GM19099 (cell line): Measurements from ENCODE around the gene UBE2Q1.
A peak's percentile ranks its signal among the peaks of the same experiment; 100 is the strongest.

ENCODE experiments used
- POLR2A ChIP-seq: IDR thresholded peaks from 3 replicates; pipeline ENCODE4 v1.6.1; 2011; ENCODE audit warnings: low read depth; ENCODE audit not compliant: insufficient read length; ENCODE audit errors: extremely low read depth

Gene UBE2Q1

GRCh38 chr1:154557939-154558719, at the start of gene UBE2Q1:
Gene UBE2Q1 (minus strand): TSS chr1:154558662. CDS start chr1:154558553, 109 bp downstream.
- TF ChIP-seq POLR2A = peak; percentile 73

DNA sequence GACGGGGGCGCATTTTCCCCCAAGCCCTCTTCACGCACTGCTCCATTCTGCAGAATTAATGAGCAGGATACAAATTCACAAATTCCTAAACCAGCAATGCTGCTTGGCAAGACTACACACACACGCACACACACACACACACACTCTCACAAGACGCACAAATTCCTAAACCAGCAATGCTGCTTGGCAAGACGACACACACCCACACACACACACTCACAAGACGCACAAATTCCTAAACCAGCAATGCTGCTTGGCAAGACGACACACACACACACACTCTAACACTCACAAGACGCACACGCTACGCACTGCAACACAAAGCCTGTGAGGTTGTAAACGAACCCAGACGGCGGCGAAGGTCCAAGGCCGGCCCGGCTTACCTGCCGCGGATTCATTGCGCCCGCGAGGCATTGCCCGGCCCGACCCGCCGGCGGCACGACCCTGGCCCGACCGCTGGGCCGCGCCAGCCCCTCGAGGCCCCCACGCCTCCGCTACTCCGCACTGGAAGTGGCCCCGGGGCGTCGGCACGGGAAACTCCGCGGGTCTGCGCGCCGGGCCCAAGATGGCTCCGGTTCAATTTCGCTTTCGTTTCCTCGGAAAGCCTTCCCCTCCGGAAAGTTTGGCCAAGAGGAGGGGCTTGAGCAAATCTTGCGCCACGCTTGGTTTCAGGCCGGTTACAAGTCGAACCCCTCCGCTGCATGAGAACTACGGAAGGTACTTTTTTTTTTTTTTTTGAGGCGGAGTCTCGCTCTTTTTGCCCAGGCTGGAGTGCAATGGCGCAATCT, 49.3 kb upstream of the UBE2Q1 start, which contains the start of gene ADAR:
Gene ADAR (minus strand): TSS at position 578 of the 788 bp plus-strand sequence. CDS start 180 bp downstream, at position 398.
- peak; percentile 84 for TF ChIP-seq POLR2A

- no peak for TF ChIP-seq POLR2A
These were observed 48.7 kb upstream of the UBE2Q1 start for GRCh38 chr1:154607106-154607608.

- no peak for TF ChIP-seq POLR2A
These were observed 47.1 kb upstream of the UBE2Q1 start for GRCh38 chr1:154605534-154605933.

DNA sequence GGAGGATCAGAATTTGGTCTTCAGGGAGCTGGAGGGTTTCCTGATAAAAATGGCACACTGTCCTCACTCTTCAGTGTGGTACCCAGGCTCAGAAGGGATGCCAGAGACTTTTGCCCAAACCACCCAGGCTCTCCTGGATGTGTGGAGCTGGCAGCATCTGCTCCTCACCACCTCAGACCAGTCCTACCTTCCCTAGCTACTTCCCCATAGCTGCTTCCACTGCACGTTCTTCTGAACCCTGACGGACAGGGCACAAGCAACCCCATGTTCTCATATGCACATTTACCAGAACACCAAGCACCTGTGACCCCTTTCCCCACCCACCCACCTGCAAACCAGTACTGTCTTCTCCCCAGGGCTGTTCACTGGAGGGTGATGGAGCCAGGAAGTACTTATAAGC, 44.9 kb upstream of the UBE2Q1 start:
- TF ChIP-seq POLR2A = no peak

DNA sequence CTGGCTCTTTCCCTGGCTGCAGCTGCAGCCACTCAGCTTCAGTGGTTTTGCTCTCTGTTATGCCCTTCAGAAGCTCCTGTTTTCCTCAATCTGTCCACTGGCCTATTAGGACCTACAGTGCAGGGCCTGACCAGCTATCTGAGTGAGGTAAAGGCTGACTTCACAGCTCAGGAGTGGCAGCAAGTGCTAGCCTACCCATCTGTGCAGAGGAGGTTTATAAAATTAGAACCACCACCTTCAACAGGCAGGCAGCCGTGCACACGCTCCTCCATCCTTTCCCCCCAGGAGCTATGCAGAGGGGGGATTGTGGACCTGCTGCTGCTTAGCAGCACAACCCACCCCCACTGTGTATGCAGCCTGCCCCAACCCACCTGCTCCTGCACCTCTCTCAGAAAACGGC, 41.2 kb upstream of the UBE2Q1 start:
- no peak for TF ChIP-seq POLR2A

GRCh38 chr1:154598871-154599635, 40.6 kb upstream of the UBE2Q1 start:
- TF ChIP-seq POLR2A = no peak

DNA sequence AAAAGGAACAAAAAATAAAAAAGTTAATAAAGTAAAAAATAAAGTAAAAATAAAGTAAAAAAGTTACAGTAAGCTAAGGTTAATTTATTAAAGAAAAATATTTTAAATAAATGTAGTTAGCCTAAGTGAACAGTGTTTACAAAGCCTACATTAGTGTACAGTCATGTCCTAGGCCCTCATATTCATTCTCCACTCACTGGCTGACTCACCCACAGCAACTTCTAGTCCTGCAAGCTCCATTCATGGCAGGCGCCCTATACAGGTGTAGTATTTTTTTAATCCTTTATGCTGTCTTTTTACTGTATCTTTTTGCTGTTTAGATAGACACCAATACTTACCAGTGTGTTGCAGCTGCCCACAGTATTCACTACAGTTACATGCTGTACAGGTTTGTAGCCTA, 37.2 kb upstream of the UBE2Q1 start:
- TF ChIP-seq POLR2A = no peak

- no peak for TF ChIP-seq POLR2A
These were observed 36.3 kb upstream of the UBE2Q1 start for GRCh38 chr1:154594811-154595210.

DNA sequence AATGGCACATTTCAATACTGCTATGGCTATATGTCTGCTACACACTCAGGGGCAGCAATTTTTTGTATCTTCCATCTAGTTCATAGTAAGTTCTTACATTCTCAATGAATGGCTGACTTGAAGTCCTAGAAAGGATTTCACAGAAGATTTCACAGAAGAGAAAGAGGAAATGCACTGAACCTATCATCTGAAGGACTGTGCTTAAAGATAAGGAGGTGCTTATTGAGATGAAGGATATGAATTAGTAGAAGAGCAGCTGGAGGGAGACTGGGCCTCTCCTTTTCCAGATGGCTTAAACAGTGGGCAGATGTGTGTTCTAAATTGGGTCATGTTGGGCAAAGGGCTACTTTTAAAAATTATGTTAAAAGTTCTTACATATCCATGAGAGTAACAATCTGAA, 34.9 kb upstream of the UBE2Q1 start:
- TF ChIP-seq POLR2A = no peak

GRCh38 chr1:154591206-154591605, 32.7 kb upstream of the UBE2Q1 start:
- no peak for TF ChIP-seq POLR2A

- no peak for TF ChIP-seq POLR2A
These were observed 32.3 kb upstream of the UBE2Q1 start for GRCh38 chr1:154590756-154591155.

DNA sequence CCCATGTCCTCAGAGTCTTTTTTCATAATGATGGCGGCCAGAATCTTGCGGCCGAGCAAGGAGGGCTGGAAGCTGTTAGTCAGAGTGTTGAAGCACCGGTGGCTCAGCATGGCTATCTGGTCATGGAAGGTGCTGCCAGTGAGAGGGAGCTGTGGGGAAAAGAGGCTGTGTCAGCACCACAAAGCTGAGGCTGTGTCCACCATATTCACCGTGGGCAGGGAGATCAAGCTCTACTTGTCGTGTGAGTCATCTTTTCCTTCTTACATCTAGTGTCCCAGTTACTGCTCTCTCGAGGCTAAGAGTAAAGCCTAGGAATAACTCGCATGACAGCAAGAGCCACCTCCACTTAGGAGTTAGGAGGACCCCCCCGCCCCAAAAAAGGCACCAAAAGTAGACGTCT, 31.3 kb upstream of the UBE2Q1 start:
- TF ChIP-seq POLR2A = no peak

DNA sequence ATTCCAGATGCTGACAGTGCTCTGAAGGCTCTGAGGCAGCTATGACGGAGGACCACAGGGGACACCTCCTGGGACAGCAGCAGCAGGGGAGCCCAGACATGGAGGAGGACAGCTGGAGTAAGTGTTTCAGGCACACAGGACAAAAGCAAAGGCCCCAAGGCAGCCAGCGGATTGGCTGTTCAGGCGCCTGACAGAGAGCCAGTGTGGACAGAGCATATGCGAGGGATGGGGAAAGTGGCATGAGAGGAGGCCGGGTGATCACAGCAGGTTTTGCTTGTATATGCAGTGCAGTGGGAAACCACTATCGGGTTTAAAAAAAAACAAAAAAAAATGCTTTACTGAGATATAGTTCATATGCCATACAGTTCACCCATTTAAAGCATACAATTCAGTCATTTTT, 28.2 kb upstream of the UBE2Q1 start:
- TF ChIP-seq POLR2A = no peak

DNA sequence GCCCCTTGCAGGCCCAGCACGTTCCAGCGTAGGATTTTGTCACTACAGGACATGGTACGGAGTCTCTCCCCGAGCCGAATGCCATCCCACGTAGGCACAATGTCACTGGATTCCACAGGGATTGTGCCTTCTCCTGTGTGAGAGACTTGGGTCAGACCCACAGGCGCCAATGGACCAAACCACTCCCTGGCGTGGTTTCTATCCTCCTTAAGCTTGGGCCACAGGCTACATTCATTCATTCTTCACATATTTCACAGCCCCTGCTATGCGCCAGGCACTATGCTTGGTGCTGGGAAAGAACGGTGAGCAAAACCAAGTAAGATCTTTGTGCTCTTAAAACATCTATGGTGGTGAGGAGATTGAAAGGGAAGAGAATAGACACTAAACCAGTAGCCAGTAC, 27.8 kb upstream of the UBE2Q1 start:
- no peak for TF ChIP-seq POLR2A
